Liver (tissue), 3 donors: Measurements from ENCODE around the gene CEP120.

Experiments used
- JUND ChIP-seq, 2 donors: IDR thresholded peaks; 2 replicates each; pipeline ENCODE4 v1.6.1; 2016; ENCODE audit warnings: antibody characterized with exemption in 2 of 2
- TF ChIP-seq, protein P1 (sequence below): fragments of 150-350 bp; IDR thresholded peaks from 2 replicates; pipeline ENCODE4 v1.5.1; 2017; ENCODE audit warnings: improper control_type of control experiment, low read depth, low read length; ENCODE audit not compliant: missing input control
- donor health status: healthy.
- donor health status: healthy.

GRCh38 chr5:123451047-123451446, 27.8 kb upstream of the CEP120 start:
- TF ChIP-seq, protein P1, sequence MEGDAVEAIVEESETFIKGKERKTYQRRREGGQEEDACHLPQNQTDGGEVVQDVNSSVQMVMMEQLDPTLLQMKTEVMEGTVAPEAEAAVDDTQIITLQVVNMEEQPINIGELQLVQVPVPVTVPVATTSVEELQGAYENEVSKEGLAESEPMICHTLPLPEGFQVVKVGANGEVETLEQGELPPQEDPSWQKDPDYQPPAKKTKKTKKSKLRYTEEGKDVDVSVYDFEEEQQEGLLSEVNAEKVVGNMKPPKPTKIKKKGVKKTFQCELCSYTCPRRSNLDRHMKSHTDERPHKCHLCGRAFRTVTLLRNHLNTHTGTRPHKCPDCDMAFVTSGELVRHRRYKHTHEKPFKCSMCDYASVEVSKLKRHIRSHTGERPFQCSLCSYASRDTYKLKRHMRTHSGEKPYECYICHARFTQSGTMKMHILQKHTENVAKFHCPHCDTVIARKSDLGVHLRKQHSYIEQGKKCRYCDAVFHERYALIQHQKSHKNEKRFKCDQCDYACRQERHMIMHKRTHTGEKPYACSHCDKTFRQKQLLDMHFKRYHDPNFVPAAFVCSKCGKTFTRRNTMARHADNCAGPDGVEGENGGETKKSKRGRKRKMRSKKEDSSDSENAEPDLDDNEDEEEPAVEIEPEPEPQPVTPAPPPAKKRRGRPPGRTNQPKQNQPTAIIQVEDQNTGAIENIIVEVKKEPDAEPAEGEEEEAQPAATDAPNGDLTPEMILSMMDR = no peak
- TF ChIP-seq JUND (IDR thresholded peaks at IDR 0.05) = no peak
